Activated CD4-positive, alpha-beta T cell treated with anti-CD3 and anti-CD28 coated beads for 24 hours (primary cell): ENCODE data around the gene LGALS12.

Experiments
- DNase-seq, 2 donors: peaks; one replicate each; pipeline ENCODE4 v3.0.0-alpha.2; 2020; ENCODE audit warnings: low read depth in 2 of 2

Gene LGALS12

DNA sequence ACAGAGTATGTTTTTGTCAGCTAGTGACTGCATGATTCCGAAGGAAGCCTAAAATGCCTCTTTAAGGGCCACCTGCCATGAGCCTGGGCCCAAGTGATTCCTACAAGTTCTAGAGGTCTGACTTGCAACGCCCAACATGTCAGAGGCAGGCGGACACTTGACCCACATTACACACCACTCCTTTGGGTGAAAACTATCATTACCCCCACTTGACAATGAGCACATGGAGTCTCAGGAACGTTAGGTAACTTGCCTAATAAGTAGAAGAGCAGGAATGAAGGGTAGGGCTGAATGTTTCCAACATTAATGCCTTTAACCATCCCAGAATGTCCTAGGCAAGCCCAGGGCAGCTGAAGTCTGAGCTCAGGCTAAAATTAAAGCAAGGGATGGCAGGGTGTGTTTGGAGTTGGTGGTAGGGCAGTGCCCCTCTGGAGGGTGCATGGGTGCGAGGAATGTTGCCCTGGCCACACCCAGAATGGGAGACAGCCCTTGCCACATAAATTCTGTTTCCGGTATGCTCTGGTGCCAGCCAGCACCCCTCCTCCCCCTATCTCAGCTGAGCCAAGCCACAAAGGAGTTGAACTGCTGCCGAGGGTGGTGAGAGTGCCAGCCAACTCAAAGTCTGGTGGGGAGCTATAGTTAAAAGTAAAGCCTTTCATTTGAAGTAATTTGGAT lies 54.8 kb downstream of the LGALS12 start:
- DNase-seq, result no peak

GRCh38 chr11:63563201-63564055 lies 57.5 kb downstream of the LGALS12 start, which contains the start of gene PLAAT2:
TSS of gene PLAAT2 (minus strand) at chr11:63563379. CDS start at chr11:63563324, 55 bp downstream.
- no peak for DNase-seq

GRCh38 chr11:63564056-63564774 lies 58.3 kb downstream of the LGALS12 start:
- DNase-seq, result no peak

- no peak for DNase-seq
Measured at GRCh38 chr11:63564784-63565350, 59.0 kb downstream of the LGALS12 start.
